H54 (cell line): ENCODE measurements around the gene RFX1.

ENCODE experiments used
- DNase-seq: peaks from one replicate; pipeline ENCODE4 v3.0.0; 2011; ENCODE audit warnings: low spot score, mixed read lengths; ENCODE audit not compliant: insufficient read length
- FAIRE-seq: peaks from 3 replicates; lab custom pipeline; 2011; peaks lifted over from hg19 to GRCh38; lab: Jason Lieb, UNC
- POLR2A ChIP-seq: IDR thresholded peaks from 2 replicates; pipeline ENCODE4 v1.6.1; 2011; ENCODE audit warnings: low read depth, mild to moderate bottlenecking, low read length

RFX1 gene

DNA sequence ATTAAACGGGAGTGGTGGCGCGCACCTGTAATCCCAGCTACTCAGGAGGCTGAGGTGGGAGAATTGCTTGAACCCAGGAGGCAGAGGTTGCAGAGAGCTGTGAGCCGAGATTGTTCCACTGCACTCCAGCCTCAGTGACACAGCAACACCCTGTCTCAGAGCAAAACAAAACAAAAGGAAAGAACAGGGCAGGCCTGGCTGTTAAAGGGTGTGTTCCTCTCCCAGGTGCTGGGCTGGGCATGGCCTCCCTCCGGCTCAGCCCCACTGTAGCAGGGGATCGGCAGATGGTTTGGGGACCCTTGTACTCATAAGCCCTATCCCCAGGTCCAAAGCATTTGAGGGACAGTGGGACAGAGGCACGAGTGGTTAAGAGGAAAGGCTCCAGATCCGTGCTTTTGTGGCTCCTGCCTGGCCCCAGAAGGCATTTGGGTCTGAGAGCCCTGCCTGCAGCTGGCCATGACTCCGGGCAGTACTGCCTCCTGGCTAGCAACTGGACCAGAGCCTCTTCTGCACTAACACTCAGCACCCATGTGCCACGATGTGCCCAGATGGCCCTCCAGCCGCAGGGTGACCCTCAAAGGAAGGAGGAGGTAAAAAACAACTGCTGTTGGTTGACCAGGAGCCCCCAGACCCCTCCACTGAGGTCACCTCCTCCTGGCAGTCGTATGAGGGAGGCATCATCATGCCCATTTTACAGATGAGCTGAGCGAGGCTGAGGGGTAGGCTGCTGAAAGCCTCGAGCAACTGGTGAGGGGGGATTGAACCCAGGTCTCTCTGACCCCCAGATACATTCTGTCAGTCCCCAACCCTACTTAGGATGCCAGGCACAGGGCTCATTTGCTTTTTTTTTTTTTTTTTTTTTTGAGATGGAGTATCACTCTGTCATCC is 10.0 kb downstream of the RFX1 start:
- DNase-seq, result no peak
- FAIRE-seq, result no peak
- no peak for TF ChIP-seq POLR2A

DNA sequence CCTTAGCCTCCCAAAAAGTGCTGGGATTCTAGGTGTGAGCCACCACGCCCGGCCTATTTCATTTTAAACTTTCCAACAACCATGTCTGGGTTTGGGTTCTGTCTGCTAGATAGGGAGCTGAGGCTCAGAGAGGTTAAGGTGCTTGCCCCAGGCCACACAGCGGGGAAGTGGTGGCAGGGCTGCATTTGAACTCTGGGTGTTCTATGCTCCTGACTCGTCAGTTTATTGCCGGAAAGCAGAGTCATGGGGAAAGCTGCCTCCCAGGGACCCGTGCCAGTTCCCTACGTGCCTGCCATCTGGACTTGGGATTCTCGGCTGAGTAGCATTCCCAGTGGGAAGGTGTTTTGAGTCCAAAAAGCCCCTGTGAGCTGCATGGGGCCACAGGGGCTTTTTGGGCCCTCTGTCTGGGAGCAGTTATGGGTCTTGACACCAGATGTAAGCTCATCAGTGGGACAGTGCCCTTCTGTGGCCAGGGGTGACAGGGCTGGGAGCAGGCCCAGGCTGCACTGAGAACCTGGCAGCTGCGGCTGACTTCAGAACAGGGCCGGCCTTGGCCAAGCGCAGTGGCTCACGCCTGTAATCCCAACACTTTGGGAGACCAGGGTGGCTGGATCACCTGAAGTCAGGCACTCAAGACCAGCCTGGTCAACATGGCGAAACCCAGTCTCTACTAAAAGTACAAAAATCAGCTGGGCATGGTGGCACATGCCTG is 10.9 kb downstream of the RFX1 start:
- no peak for TF ChIP-seq POLR2A
- FAIRE-seq (no peak), DNase-seq (no peak)

DNA sequence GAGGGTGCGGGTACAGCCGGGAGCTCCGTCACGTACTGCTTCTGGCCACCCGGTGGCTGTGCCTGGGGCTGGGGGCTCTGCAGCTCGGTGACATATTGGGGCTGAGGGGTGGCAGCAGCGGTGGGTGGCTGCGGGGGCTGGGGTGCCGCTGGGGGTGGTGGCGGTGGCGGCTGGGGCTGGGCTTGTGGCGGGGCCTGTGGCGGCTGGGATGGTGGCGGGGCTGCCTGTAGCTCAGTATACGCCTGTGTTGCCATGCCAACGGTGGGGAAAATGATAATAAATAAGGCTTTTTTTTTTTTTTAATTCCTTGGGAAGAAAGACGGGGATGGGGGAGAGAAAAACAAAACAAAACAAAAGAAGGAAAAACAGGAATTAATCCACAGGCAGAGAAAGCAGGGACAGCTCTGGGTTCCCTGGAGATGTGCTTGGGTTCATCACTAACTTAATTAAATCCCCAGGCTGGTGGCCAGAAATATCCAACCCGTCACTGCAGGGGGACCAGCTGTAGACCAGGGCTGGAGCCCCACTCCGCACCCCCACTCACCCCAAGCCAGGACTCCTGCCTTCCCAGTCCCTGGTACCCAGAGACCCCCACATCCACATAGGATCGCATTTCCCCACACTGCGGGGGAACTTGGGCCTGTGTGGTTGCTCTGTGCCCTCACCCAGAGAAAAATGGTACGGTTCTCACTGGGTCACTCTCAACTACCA is 12.4 kb downstream of the RFX1 start:
- no peak for FAIRE-seq
- DNase-seq, result no peak
- no peak for TF ChIP-seq POLR2A

DNA sequence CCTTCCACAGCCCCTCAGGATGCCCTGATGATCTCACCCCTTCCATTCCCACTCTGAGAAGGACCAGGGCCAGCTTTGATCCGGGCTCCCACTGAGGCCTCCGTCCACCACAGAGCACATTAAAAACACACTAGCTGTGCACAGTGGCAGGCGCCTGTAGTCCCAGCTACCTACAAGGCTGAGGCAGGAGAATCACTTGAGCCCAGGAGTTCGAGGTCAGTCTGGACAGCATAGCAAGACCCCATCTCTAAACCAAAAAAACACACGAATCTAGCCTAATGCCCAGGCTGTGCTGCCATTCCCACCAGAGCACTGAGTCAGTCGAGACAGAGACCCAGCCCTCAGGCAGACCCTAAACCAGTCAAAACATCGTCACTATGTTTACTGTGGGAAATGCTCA is 14.1 kb downstream of the RFX1 start:
- DNase-seq (no peak), FAIRE-seq (no peak)
- no peak for TF ChIP-seq POLR2A

DNA sequence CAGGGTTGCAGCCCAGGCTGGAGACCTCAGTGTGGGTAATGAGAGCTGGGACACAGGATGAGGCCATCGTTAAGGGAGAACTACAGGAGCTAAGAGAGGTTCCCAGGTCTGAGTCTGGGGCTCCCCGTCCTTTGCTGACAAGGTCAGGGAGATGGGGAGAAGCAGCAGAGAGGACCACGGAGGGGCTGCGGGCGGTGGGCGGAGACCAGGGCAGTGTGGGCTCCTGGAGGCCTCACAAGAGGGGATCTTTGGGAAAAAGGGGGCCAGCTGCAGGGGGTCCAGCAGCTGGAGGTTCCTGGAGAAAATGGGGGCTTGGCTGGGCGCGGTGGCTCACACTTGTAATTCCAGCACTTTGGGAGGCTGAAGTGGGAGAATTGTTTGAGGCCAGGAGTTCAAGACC is 16.0 kb downstream of the RFX1 start:
- DNase-seq, result no peak
- no peak for TF ChIP-seq POLR2A
- no peak for FAIRE-seq

DNA sequence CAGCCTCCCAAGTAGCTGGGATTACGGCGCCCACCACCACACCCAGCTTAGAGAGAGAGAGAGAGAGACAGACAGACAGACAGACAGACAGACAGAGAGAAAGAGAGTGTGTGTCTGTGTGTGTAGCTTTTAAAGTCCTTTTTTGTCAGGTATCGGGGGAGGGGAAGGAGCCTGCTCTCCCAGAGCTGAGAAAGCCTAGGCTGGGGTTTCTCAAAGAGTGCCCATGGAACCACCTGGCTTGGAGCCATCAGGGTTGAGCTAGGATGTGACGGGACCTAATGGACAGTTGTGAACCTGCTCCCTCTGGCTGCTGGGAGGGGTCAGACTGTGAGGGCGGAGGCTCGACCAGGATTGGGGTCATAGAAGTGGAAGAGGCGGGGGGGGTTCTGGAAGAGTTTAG is 16.6 kb downstream of the RFX1 start:
- DNase-seq, result no peak
- no peak for TF ChIP-seq POLR2A
- no peak for FAIRE-seq

DNA sequence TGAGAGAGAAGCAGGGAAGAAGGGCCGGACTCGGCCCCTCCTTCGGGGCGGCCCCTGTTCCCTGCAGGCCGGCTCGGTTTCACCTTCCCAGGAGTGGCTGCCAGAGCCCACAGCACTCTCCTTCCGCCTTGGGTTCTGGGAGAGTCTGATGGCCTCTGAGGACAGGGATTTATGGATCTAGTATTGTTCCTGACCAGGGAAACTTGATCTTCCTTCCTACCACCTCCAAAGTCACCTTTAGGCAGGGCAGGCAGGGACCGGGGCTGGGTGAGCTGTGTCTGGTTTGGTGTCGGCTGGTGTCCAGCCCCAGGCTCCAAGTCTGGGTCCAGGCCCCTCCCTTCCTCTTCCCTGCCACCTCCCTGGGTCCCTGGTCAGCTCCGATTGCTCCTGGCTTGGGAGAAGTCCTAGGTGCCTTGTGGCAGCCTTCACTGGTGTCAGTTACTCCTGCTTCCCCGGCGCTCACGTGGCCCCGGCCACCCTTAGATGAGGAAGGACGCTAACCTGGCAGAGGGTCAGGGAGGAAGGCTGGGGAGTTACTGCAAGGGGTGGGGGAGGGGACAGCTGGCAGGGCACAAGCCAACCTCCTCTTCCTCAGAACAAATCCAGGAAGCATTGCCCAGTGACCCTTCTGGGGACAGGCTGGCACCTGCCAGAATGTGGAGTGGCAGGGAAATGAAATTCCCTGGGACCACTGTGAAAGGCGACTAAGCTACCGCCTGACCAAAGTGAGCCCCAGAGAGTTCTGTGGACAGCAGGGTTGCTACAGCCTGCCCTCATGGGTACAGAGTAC is 18.8 kb downstream of the RFX1 start:
- DNase-seq, result no peak
- FAIRE-seq, result no peak
- TF ChIP-seq POLR2A, result no peak

DNA sequence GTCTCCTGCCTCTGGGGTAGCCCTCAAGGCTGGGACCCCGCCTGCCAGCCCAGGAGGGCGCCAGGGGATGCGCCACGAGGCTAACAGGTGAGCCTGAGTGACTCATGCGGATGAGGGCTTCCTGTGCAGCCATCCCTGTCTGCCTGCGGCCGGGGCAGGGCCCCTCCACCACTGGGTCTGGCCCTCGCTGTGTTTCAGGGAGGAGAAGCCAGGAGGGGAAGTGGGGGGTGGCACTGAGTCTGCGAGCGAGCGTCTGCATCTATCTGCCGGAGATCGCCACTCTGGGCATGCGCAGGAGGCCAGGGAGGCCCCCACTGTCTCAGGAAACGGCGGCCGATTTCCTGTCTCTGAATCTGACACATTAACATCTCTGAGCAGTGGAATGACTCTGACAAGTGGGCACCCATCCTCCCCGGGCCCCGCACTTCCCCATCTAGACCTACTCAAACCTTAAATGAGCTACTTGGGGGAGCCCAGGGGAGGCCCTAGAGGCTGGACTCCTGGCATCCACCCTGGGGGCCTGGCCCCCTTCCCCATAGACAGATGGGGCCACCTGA is 19.7 kb downstream of the RFX1 start:
- no peak for FAIRE-seq
- TF ChIP-seq POLR2A, result no peak

DNA sequence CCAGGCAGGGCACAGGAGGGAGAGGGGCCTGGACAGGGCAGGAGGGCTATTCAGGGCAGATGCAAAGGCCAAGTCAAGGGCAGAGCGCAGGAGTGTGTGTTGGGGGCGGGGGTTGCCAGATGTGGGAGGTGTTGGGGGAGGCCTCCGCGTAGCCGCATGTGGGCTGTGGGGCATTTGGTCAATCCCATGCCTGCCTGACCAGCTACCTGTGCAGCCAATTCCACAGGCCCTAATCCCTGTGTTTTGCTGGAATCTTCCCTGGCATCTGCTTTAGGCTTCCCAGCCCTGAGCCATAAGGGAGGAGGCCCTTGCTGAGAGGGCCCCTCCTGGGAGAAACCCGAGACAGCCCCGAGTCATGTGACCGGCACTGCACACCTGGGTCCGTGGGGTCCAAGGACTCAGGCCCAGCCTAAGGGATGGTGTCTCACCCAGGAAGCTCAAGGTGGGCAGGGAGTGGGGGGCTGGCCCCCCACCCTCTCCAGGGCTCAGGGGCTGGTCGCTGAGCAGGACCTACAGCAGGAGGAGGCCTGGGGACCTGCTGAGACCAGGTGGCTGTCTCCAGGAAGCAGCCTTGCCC is 20.3 kb downstream of the RFX1 start:
- no peak for DNase-seq
- no peak for TF ChIP-seq POLR2A
- FAIRE-seq, result no peak

More for the DNA sequence above, 19.7 kb downstream of the RFX1 start:
- DNase-seq, result no peak

DNA sequence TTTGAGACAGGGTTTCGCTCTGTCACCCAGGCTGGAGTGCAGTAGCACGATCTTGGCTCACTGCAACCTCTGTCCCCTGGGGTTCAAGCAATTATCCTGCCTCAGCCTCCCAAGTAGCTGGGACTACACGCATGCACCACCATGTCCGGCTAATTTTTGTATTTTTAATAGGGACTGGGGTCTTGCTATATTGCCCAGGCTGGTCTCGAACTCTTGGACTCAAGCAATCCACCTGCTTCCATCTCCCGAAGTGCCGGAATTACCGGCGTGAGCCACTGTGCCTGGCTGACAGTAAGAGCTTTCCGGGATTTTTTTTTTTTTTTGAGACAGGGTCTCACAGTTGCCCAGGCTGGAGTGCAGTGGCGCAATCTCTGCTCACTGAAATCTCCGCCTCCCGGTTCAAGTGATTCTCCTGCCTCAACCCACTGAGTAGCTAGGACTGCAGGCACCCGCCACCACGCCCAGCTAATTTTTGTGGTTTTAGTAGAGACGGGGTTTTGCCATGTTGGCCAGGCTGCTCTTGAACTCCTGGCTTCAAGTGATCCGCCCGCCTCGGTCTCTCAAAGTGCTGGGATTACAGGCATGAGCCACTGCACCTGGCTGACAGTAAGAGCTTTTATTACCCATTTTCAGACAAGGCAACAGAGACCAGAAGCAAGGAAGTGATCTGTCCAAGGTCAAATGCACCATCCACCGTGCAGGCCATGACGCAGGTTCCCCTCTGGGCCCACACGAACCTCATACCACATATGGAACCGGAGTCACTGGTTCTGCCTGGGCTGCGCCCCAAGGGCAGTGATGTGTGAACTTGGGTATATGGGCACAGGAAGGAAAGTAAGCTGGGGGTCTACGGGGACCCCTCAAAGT is 21.0 kb downstream of the RFX1 start:
- no peak for FAIRE-seq
- TF ChIP-seq POLR2A, result no peak
- no peak for DNase-seq

DNA sequence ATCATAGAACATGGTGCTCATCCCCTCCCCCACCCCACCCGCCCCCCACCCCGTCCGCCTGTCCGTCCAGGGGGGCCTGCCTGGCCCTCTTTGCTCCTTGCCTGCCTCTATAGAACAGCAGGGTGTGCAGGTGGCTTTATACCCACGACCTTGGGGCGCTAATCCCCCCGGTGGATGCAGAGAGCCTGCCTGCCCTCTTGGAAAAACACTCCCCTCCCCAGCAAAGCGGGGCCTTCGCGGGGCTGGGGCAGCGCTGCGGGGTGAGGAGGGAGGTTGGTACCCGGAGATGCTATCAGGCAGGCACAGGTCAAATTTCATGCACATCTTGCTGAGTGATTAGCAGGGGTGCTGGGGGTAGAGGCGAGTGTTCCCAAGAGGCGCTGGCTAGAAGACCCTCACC is 21.9 kb downstream of the RFX1 start:
- FAIRE-seq, result no peak

More for the DNA sequence above, 21.9 kb downstream of the RFX1 start:
- TF ChIP-seq POLR2A, result no peak
- DNase-seq, result no peak
